CD14-positive monocyte (primary cell): Measurements from ENCODE around the gene CENPX. TPM values are rescaled to one million over a fixed set of nuclear protein-coding genes. Genes with fewer than 3 reads are reported as not detected.

Experiments used
- DNase-seq, 3 donors: peaks; one replicate each; pipeline ENCODE4 v3.0.0-alpha.2; 2011 to 2022
- H2AFZ ChIP-seq: 2 replicates; pipeline ENCODE4 v1.6.0; 2012; ENCODE audit warnings: mild to moderate bottlenecking, low read depth, low read length, inconsistent platforms; ENCODE audit not compliant: insufficient read depth, poor library complexity, severe bottlenecking
- H3K27ac ChIP-seq, 2 donors: 1 replicate in 1 of 2; 2 replicates in 1 of 2; pipeline ENCODE4 v1.5.1; 2012 to 2013; ENCODE audit warnings: low read length in 2 of 2, control low read depth in 1 of 2, inconsistent platforms in 1 of 2, low read depth in 1 of 2, mild to moderate bottlenecking in 1 of 2
- H3K27me3 ChIP-seq, 2 donors: one replicate each; pipeline versions ENCODE4 v1.6.0 to v1.6.1; 2011 to 2013; ENCODE audit warnings: low read length in 2 of 2; ENCODE audit not compliant: control insufficient read depth in 2 of 2, insufficient read depth in 2 of 2
- H3K36me3 ChIP-seq, 2 donors: replicated peaks in 1 of 2; 1 replicate in 1 of 2; 2 replicates in 1 of 2; pipeline versions ENCODE4 v1.5.1 to v1.6.1; 2012 to 2013; ENCODE audit warnings: low read length in 2 of 2, control low read depth in 1 of 2, inconsistent platforms in 1 of 2, mild to moderate bottlenecking in 1 of 2; ENCODE audit not compliant: insufficient read depth in 2 of 2, control insufficient read depth in 1 of 2
- H3K4me1 ChIP-seq, 2 donors: 1 replicate in 1 of 2; 2 replicates in 1 of 2; pipeline versions ENCODE4 v1.5.1 to v1.6.1; 2012 to 2013; ENCODE audit warnings: low read length in 2 of 2, control low read depth in 1 of 2, inconsistent platforms in 1 of 2, mild to moderate bottlenecking in 1 of 2, moderate library complexity in 1 of 2; ENCODE audit not compliant: insufficient read depth in 2 of 2, control insufficient read depth in 1 of 2
- H3K4me2 ChIP-seq: replicated peaks from 2 replicates; pipeline ENCODE3; 2012; ENCODE audit warnings: low read length, moderate library complexity, mild to moderate bottlenecking; ENCODE audit not compliant: poor library complexity, severe bottlenecking; ENCODE audit errors: extremely low read depth
- H3K4me3 ChIP-seq, 3 experiments: fragments of 200-600 bp in 1 of 3; sonication (generic) in 1 of 3; replicated peaks in 1 of 3; 1 replicate in 2 of 3; 2 replicates in 1 of 3; pipeline ENCODE4 v1.5.1; 2011 to 2013; ENCODE audit warnings: low read length in 3 of 3, mild to moderate bottlenecking in 3 of 3, control low read depth in 2 of 3, low read depth in 2 of 3, inconsistent platforms in 1 of 3, moderate library complexity in 1 of 3
- H3K79me2 ChIP-seq: 2 replicates; pipeline ENCODE4 v1.6.0; 2012; ENCODE audit warnings: mild to moderate bottlenecking, control low read depth, inconsistent platforms, low read length, moderate library complexity; ENCODE audit not compliant: insufficient read depth
- H3K9ac ChIP-seq: 2 replicates; pipeline ENCODE4 v1.6.0; 2017; ENCODE audit warnings: low read length, mild to moderate bottlenecking; ENCODE audit not compliant: insufficient read depth, poor library complexity, severe bottlenecking
- H3K9me3 ChIP-seq, 2 donors: replicated peaks in 1 of 2; 1 replicate in 1 of 2; 2 replicates in 1 of 2; pipeline versions ENCODE4 v1.5.1 to v1.6.1; 2012 to 2013; ENCODE audit warnings: low read length in 2 of 2, control low read depth in 1 of 2; ENCODE audit not compliant: control insufficient read depth in 1 of 2, insufficient read depth in 1 of 2
- H4K20me1 ChIP-seq: 2 replicates; pipeline ENCODE4 v1.6.0; 2012; ENCODE audit warnings: mild to moderate bottlenecking, low read length, control low read depth, moderate library complexity; ENCODE audit not compliant: insufficient read depth
- H3K27ac Mint-ChIP-seq, 7 donors: one replicate each; pipeline ENCODE4 v1.8.0; 2020; ENCODE audit warnings: mild to moderate bottlenecking in 7 of 7, mixed read lengths in 7 of 7, moderate library complexity in 6 of 7, inconsistent platforms in 2 of 7
- H3K27me3 Mint-ChIP-seq, 3 donors: one replicate each; pipeline ENCODE4 v1.8.0; 2021 to 2022; ENCODE audit warnings: low read depth in 3 of 3, mild to moderate bottlenecking in 3 of 3, mixed read lengths in 3 of 3, moderate library complexity in 3 of 3, inconsistent platforms in 1 of 3
- H3K36me3 Mint-ChIP-seq, 2 donors: one replicate each; pipeline ENCODE4 v1.8.0; 2020; ENCODE audit warnings: mixed read lengths in 2 of 2, inconsistent platforms in 1 of 2, mild to moderate bottlenecking in 1 of 2
- H3K4me1 Mint-ChIP-seq: one replicate; pipeline ENCODE4 v1.8.0; 2020; ENCODE audit warnings: mild to moderate bottlenecking, mixed read lengths
- H3K4me3 Mint-ChIP-seq, 2 donors: one replicate each; pipeline ENCODE4 v1.8.0; 2020; ENCODE audit warnings: mild to moderate bottlenecking in 2 of 2, mixed read lengths in 2 of 2, moderate library complexity in 1 of 2
- H3K9me3 Mint-ChIP-seq, 7 donors: one replicate each; pipeline ENCODE4 v1.8.0; 2020 to 2022; ENCODE audit warnings: mixed read lengths in 7 of 7, mild to moderate bottlenecking in 6 of 7, moderate library complexity in 6 of 7, inconsistent platforms in 2 of 7
- WGBS: methylation state at CpG from one replicate; pipeline ENCODE4 v1.1.5; 2013; ENCODE audit warnings: missing lambda C conversion rate; ENCODE audit not compliant: insufficient coverage; 5-methylcytosine and 5-hydroxymethylcytosine counted together
- intact Hi-C, 2 donors: fragments of 100-400 bp; cut with micrococcal nuclease; formaldehyde crosslinking; loops; one replicate each; pipeline versions ENCODE4 v1.15.0 to v1.15.1; 2023
- polyA plus RNA-seq, 3 donors: library from polyadenylated mRNA; depleted of rRNA in 1 of 3; unstranded in 2 of 3; stranded (reverse) in 1 of 3; fragments of 300-500 nt in 2 of 3; fragments of >200 nt in 1 of 3; fragmentation: Illumina TruSeq in 2 of 3; gene quantifications; 1 replicate in 2 of 3; 2 replicates in 1 of 3; pipeline ENCODE4 v1.2.3, GENCODE V29; 2012 to 2021
- TF ChIP-seq, protein P1 (sequence below): fragments of 200-600 bp; IDR thresholded peaks from one replicate; pipeline ENCODE4 v1.8.0; 2022; ENCODE audit warnings: antibody characterized with exemption, mild to moderate bottlenecking

CENPX gene
- polyA plus RNA-seq, 3 donors = 47.7 to 57.0 (median 55.9) TPM

DNA sequence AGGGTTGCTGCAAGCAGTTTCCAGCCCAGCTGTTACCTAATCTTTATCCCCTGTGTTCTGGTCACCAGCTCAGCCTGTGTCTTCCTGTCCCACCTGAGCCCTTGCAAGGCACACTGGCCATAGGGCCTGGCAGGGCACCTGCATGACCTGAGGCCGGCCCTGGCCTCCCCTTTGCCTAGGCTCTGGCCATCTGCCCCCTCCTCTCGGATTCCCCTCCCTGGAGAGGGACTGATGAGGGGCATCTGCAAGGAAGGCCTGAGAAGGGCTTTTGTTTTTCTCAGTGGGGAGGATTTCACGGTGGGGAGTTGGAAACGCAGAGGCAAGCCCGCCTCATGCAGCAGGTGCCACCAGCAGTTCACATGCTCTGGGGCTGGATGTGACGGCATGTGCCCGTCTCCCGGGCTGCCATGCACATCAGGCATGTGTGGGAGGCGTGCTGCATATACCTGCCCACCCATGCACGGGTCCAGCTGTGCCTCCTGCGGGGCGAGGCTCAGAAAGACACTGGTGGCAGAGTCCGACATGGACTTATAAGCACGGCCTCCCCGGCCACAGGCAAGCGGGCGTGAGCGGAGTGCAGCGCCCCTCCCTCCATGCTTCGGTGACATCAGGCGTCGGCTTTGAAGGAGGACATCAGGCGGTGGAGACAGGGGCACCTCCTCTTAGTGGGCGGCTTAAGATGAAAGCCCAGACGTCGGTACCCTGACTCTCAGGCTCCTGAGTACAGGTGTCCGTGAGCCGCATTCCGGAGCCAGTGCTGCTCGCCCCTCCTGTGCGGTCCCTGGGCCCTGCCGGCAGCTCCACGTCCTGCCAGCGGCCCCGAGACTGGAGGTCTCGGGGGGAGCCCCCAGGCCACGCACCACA, 28.7 kb downstream of the CENPX start:
- H3K4me3 Mint-ChIP-seq = no peak overlapping the region
- TF ChIP-seq, protein P1, sequence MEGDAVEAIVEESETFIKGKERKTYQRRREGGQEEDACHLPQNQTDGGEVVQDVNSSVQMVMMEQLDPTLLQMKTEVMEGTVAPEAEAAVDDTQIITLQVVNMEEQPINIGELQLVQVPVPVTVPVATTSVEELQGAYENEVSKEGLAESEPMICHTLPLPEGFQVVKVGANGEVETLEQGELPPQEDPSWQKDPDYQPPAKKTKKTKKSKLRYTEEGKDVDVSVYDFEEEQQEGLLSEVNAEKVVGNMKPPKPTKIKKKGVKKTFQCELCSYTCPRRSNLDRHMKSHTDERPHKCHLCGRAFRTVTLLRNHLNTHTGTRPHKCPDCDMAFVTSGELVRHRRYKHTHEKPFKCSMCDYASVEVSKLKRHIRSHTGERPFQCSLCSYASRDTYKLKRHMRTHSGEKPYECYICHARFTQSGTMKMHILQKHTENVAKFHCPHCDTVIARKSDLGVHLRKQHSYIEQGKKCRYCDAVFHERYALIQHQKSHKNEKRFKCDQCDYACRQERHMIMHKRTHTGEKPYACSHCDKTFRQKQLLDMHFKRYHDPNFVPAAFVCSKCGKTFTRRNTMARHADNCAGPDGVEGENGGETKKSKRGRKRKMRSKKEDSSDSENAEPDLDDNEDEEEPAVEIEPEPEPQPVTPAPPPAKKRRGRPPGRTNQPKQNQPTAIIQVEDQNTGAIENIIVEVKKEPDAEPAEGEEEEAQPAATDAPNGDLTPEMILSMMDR = no peak
- no peaks in the 10 kb centered on the region for H3K4me1 Mint-ChIP-seq
- DNase-seq = no peak
- WGBS = 99% methylated on average over 37 of the region's 37 CpGs
- Histone ChIP-seq H3K4me3 (no peak overlapping the region), H3K36me3 (peaks cover 20 to 39% of the 10 kb centered on the region in 2 donors), H3K79me2 (no peaks in the 10 kb centered on the region), H3K4me2 (no peak overlapping the region), H3K27me3 (no peaks in the 10 kb centered on the region), H2AFZ (no peak overlapping the region), H3K9me3 (no peaks in the 10 kb centered on the region), H3K27ac (no peak overlapping the region), H3K9ac (no peak overlapping the region), H4K20me1 (peaks cover 9% of the 10 kb centered on the region), H3K4me1 (no peaks in the 10 kb centered on the region)
- no peaks in the 10 kb centered on the region for H3K27me3 Mint-ChIP-seq
- H3K27ac Mint-ChIP-seq = peak overlapping the region in 1 of 7 donors; percentile 3
- intact Hi-C loops = no loop called here
- peaks cover 29 to 54% of the 10 kb centered on the region in 2 donors for H3K36me3 Mint-ChIP-seq
- H3K9me3 Mint-ChIP-seq = peaks cover 0 to 2% (median 0%) of the 10 kb centered on the region in 7 donors

DNA sequence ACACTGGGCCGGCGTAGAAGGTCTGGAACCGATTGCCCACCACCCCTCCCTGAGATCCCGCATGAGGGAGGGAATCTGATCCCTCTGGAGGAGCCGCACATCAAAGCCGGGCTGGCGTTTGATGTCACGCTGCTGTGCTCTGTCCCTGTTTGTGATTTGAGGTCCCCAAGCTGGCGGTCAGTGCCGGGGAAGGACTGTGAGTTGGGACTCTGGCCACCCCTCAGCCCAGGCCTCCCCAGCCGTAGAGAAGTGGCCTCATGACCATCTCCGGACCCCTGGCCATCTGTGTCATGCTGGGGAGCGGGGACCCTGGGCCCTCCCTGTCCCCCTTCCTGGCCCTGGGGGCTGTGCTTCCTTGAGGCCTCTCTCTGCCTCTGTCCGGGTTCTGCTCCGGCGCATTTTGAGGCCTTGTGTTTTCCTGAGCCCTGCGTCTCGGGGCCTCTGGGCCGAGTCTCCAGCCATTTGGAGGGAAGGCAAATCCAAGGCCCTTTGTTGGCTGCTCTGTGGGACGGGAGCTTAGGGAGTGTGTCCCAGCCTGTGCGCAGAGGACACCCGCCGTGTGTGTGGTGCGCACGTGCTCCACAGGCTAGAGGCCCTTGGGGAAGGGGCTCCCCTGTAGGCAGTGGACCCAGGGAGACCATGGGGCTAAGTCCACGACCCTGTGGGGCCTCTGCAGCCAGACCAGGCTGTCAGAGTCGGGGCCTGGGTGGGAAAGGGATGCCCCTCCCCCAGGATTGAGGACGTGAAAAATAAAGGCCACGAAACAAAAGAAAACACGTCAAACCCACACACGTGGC, 30.2 kb downstream of the CENPX start:
- Mint-ChIP-seq H3K27me3 (peaks cover 0 to 1% (median 0%) of the 10 kb centered on the region in 3 donors), H3K4me1 (no peaks in the 10 kb centered on the region), H3K4me3 (no peak overlapping the region), H3K9me3 (peaks cover 0 to 2% (median 0%) of the 10 kb centered on the region in 7 donors), H3K36me3 (peaks cover 39 to 59% of the 10 kb centered on the region in 2 donors), H3K27ac (no peak overlapping the region)
- H3K4me1 ChIP-seq = no peaks in the 10 kb centered on the region
- no peak for DNase-seq
- H2AFZ ChIP-seq = no peak overlapping the region
- intact Hi-C loops = no loop called here
- H3K4me2 ChIP-seq = no peak overlapping the region
- WGBS = 98% methylated on average over 26 of the region's 31 CpGs
- no peaks in the 10 kb centered on the region for H3K27me3 ChIP-seq
- no peaks in the 10 kb centered on the region for H3K79me2 ChIP-seq
- H3K4me3 ChIP-seq = no peak overlapping the region
- TF ChIP-seq, protein P1 = no peak
- no peak overlapping the region for H3K9ac ChIP-seq
- peaks cover 24 to 39% of the 10 kb centered on the region in 2 donors for H3K36me3 ChIP-seq
- H4K20me1 ChIP-seq = peaks cover 14% of the 10 kb centered on the region
- H3K9me3 ChIP-seq = no peaks in the 10 kb centered on the region
- H3K27ac ChIP-seq = no peak overlapping the region
